GM20431 (cell line): ENCODE measurements around the gene NELFCD.
"Not testable (repeated sequence)": the region's sequence is repeated elsewhere in the genome, so short reads cannot be mapped to it uniquely, and the experiment has no call there.

ENCODE experiments used
- in situ Hi-C: fragments of 300-500 bp; cut with MseI, MboI; formaldehyde crosslinking; loops from one replicate; pipeline ENCODE4 v1.15.0; 2020; ENCODE audit warnings: low sequenced_read_pairs; ENCODE audit not compliant: unreplicated experiment

NELFCD gene

DNA sequence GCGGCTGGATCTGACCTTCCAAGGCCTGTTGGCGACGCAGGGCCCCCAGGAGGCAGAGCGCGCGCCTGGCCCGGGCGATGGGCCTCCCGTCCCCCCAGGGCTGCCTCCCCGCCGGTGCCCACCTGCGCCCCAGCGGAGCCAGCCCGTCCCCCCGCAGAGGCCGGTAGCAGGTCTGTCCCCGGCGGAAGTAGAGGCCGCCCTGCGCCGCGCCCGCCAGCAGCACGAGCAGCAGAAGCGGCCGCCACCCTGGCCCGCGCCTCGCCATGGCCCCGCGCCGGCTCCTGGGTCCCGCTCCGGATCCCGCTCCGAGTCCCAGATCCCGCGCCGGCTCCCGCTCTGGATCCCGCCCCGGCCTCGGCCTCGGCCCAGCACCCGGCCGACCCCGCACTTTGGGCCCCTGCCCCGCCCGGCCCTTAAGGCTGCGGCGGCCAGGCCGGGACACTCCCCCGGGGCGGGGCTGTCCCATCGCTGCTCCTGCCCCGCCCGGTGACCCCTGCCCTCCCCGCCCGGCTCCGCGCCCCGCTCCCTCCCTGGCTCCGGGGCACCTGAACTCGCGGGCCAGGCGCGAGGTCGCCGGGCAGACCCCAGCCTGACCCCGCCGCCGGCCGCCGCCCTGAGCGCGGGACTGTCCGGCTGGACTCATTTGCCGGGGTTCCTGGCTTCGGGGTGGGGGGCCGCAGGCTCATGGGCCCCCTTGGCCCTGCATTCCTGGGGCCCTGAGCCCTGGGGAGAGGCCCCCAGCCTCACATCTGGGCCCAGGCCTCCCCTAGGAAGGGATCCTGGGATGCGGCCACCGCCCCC is 26.0 kb downstream of the NELFCD start, which contains the start of gene CTSZ:
TSS of gene CTSZ (minus strand) at position 391 of the 801 bp plus-strand sequence. CDS start at position 265, 126 bp downstream.
- in situ Hi-C loops: no loop called here

DNA sequence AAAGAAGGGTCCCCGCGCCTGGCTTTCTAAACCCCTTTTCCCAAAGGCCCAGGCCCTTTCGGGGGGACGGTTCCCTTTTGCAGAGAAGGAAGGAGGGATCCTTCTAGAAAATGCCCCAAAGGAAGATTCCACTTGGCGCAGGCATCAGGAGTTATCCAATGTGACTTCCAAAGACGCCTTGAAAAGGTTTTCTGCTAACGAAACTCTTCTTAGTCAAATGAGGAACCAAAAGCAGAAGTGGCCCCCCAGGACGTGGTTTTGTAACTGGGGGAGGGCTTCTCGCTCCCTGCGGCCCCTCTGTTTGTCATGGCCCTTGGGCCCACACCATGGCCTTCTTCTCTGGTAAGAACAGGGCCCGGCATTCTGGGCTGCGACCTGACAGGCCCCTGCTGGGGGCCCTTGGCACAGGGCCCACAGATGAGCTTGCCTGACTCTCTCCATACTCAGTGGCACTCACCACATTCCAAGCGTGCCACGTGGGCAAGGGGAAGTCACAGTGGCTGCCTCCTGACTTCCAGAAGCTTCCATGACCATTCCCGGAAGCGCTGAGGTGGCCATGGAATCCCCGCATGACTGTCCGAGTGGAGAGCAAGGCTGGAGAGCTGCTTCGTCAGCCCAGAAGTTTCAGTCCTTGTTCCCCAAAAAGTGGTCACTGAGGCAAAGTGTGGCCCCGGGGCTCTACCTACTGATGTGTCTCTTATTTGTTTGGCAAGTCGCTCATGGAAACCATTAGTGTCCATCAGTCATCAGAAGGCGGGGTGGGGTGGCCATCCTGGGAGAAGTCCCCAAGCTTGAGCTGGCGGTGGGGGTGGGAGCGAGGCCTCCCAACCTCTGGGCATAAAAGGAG is 26.8 kb downstream of the NELFCD start:
- in situ Hi-C loops: no loop called here

DNA sequence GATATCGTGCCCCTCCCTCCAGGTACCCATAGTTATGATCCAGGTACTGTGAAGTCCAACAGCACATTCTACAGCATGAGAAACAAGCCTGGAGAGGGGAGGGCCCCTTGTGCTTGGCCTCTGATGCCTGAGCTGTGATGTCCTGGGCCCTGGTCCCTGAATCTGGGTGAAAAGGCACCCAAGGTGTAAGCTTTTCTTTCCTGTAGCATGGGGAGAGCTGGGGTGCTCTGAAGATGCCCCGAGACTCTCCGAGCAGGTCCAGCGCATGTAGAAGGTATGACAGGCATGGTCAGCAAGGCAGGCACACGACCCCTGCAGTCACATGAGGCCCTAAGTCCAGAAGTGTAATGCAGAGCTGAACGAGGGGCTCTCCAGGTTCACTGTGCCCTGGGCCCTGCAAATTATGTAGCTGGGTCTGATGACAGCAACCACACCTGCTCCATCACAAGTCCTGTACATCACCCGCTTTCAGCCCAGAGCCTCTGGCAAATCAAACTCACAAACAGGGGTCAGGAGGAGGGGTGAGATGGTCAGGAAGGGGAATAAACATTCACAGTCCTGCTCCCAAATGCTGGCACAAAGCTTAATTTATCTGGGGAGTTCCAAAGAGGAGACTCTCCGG is 27.8 kb downstream of the NELFCD start:
- in situ Hi-C loops: no loop called here

DNA sequence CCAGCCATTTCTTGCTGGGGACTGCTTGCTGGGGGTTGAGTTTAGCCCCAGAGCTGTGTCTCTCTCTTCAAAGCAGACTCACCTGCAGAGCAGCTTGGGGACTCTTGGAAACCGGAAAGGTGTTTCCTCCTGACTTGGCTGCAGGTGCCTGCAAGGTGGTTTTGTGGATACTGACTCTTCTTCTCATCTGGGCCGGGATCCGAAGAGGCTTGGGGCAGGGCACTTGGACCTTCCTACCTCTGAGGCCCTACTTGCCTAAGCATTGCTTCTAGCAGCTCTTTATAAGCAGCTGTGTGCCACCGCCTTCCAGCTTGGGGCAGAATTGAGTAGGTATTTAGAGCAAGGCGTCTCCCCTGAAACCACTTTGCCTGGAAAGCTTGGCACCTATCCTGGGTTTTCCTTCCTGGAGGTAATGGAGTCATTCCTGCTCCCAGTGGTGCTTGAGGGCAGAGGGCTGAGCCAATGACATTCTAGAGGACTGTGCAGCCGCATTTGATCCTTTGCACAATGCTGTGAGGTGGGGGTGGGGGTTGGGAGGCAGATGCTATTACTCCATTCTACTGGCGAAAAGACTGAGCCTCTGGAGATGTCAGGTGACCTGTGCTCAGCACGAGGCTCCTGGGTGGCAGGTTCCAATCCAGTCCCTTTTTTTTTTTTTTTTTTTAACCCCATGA is 29.4 kb downstream of the NELFCD start:
- in situ Hi-C loops: no loop called here

DNA sequence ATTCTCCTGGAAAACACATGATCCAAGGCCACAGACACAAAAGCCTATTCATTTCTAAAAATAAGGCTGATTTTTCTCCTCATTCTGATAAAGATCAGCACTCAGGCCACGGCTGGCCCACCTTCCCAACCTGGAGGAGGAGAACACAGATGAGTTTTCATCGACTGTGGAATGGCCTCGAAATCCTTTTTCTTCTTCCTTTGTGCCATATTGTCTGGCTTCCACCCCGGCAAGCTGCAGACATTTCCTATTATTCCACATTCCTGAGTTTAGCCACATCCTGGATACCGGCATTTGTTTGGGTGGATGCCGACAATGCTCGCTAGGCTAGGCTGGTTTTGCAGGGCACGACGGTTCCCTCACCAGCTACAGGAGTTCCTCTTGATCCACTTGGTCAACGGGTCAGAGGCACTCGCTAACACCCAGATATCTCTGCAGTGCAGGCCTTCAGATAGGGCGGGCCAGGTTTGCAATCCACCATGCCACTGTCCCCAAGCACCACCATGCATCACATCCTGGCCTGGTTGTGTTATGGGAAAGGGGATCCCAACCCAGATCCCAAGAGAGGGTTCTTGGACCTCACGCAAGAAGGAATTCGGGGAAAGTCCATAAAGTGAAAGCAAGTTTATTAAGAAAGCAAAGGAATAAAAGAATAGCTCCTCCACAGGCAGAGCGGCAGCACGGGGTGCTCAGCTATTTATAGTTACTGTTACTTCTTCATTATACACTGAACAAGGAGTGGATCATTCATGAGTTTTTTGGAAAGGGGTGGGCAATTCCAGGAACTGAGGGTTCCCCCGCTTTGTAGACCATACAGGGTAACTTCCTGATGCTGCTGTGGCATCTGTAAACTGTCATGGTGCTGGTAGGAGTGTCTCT is 30.2 kb downstream of the NELFCD start:
- in situ Hi-C loops: no loop called here

DNA sequence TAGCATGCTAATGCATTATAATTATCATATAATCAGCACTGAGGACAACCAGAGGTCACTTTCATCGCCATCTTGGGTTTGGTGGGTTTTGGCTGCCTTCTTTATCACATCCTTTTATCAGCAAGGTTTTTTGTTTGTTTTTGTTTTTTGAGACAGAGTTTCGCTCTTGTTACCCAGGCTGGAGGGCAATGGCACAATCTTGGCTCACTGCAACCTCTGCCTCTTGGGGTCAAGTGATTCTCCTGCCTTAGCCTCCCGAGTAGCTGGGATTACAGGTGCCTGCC is 30.8 kb downstream of the NELFCD start:
- in situ Hi-C loops: not testable (repeated sequence)

DNA sequence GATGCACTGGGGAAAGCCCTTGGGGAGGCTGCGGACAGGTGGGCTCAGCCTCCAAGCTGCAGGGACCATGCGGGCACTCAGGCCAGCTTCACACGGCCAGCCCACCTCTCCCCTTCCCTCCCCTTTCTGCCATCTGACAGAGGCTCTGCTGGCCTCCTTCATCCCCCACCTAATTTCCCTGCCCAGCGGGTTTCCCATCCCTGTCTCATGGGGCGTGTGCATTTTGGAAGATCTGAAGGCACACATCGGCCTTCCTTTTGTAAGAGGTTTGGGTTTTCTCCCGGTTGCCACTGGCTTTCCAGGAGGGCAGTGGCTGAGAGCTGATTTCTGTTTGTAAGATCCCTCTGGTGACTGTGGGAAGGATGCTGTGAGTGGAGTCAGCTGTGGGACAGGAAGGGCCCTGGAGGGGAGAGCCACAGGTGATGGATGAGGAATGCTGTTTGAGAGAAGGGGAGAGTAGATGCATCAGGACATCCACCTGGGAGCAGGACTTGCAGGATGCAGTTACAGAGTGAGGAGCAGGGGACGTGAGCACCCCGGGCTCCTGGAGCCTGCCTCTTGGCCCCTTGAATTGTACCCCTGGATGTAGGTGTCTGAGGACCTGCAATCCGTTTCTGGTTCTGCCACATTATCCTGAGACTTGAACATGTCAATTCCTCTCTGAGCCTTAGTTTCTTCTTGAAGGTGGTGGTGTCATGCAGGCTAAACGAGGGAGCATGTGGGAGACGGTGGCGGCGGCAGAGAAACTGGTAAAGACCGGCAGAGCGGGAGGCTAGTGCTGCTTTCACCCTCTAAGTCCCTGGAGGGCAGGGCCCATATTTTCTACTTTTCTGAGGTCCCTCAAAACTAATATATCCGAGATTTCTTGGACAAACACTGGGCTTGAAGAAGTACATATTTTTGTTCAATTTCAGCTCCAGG is 32.2 kb downstream of the NELFCD start:
- in situ Hi-C loops: no loop called here

DNA sequence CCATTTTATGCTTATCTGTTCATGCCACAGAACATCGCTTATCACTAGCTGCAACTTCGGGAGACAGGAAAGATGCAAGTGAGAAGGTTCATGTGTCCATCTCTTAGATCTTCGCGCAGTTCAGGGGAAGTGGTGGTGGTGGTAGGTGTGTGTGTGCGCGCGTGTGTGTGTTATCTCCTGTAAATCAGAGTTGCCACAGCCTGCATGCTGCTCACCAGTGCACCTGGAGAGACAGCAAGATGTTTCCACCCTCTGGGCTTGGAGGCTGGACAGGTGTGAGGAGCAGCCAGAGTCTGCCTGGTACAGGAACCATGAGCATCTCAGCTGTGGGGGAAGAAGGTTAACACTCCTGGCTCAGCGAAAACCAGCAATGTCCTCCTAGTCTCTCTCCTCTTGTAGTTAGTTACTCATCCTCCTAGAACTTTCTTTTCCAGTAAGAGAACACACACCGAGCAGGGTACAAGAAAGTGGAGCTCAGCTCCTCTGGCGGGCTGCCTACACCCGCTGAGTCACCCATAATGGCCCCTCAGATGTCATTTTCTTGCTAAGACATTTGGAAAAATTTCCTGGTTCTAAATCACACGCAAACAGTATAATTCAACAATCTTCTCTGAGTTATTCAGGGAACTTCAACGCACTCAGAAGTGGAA is 33.0 kb downstream of the NELFCD start:
- in situ Hi-C loops: no loop called here

DNA sequence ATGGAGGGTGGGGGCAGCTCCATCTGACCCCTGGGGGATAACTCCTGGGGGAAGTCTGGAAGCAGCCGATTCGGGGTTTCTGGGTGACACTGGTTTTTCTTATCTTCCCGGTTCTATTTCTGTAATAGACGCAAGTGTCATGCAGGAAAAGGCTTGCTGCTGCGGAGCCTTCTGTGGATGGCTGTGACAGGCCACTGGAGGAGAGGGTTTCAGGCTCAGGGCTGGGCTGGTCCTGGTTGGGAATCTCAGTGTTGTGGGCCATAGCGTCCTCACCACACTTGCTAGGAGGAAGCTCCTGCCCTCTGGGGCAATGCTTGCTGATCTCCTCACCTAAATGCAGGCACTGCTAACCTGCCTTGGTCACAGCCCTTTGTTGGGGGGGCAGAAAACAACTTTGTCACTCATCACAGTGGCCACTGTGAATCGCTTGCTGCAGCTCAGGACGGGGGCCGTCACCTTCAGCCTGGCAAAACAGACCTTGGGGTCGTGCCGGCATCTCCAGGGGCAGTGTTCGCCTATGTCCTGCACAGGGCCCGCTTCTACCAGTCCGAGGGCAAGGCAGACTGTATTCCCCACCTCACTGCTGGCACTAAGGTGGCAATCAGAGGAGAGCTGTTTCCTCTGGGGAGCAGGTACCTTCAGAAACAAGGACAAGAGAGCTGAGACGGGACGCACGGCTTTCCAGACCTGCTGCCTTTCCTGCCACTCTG is 33.8 kb downstream of the NELFCD start:
- in situ Hi-C loops: no loop called here

DNA sequence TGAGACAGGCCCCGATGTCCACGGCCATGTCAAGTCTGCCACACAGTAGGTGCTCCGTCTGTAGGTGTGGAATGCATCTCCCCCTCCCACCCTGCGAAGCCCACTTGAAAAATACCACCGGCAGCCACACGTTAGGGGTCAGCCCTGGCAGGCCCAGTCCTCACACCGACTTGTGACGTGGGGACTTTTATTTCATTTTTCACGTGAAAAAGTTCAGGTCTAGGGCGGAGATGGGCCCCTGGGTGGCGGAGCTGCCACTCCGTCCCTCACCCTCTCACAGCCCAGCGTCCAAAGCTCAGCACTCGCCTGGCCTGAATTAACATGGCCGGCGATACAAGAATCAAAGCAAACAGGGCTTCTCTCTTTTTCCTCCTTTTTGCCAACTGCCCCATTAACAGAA is 34.4 kb downstream of the NELFCD start:
- in situ Hi-C loops: no loop called here

DNA sequence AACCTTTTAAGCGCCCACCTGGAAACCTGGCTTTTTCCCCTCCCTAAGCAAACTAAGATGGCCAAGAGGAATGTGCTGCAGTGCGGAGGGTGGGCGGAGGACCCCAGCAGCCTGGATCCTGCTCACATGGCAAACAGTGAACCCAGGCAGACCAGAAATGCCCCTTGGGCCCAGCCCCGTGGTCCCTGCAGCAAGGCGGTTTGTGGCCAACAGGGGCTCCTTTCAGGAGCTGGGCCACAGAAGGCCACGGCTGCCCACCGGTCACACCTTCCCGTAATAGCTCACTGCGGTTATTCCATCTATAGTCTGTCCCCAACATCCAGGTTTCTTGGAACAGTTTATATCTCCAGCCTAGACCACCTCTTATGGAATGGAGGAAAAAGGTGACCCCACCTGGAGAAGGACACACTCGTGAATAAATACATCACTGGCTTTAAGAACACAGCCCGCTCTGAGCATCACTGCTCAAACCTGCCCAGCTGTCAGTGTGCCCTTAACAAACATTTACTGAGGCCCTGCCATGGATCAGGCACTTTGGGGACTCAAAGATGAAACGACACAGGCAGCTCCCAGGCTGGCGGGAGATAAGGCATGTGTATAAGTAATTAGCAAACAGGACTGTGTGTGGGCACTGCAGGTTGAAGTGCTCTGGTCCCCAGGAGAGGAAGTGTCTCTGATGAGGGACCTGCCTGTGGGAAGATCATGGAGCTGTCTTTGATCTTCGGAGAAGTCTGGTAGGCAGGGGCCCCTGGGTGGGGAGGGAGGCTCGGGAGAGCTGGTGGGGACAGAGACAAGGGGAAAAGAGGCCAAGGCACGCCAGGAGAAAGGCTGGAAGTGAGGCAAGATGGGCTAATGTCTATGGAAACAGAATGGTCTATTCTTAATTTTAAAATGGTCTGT is 35.0 kb downstream of the NELFCD start:
- in situ Hi-C loops: no loop called here

DNA sequence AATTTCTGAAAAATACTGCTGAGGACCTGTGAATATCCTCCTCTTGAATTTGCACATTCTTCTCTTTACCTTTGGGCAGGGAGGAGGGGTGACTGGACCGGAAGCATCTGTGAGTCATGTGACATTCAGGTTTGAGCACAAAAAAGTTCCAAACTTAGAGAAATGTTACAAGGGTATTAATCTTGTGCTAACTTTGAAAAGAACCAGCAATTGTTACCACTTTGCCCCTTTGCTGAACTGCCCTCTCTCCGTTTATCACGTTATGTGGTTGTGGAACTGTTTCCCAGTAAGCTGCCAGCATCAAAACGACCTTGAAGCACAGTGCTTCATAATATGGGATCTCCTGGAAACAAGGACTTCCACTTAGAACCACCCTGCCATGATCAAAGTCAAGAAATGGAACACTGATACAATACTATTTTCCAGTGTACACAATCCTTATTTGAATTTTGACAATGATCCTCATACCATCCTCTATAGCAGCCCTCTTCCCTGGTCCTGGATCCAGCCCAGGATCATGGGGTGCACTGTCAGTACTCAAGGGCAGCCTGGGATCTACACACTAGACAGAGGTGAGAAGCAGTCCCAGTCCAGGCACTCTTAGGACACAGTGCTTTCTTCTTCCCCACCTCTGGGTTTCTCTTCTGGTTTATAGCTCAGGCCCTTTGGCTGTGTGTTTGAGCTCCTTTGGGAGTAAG is 35.9 kb downstream of the NELFCD start:
- in situ Hi-C loops: no loop called here

DNA sequence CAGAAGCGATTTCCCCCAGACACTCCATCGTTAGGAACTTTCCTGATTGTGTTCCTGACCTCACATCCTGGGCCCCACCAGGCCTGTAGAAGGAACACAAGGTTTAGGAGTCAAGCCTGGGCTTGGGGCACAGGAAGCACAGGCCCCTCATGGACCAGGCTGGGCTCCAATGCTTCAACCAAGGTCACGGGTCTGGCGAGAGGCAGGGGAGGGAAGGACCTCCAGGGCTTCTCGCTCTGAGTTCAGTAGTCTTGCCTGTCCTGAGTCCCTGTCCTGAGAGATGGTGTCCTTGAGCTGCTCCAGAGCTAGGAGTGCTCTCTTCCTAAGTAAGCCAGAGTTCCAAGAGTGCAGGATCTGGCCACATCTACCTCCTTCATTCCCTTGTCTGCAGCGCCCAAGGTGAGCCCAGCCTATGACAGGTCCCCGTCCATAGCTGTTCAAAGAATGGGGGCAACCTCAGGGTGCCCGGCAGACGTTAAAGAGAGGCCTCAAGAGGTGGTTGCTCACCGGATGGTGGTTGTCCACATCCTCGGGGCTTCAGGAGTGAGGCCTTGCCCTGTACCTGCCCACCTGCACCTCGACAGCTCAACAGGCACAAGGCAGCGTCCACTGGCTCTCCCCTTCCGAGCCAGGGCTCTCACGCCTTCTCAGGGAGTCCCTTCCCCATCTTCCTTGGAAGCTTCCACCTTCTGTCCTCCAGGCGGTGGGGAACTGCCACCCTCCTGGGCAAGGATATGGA is 36.6 kb downstream of the NELFCD start:
- in situ Hi-C loops: no loop called here

DNA sequence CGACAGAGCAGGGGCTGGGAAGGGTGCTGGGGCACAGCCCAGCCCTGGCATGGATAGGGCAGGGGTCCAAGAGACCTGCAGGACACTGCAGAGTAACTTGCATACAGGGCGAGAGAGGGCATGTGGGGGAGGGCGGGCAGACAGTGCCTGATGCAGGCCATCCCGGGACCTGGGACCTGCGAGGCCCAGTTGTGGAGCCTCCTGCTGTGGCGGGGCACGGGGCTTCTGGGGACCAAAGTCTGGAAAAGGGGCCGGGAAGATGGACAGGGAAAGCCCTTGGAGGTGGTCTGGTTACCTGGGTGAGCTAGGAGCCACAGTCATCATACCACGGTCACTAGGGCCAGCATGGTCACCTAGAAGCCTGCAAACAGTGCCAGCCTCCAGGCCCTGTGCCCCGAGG is 37.8 kb downstream of the NELFCD start:
- in situ Hi-C loops: no loop called here

DNA sequence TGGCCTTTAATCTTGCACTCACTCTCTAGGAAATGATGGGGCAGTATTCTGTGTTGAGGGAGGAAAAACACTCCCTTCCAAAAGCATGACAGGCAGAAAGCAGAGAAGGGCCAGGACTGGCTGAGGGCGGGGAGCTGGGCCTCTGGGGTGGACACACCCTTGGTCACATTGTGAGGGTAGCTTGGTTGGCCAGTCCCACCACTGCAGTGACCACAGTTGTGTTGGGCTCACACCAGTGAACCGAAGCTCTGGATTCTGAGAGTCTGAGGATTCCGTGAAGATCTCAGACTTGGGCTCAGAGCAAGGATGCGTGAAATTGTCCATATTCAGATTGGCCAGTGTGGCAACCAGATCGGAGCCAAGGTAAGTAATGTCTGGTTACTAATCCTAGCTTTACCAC is 38.2 kb downstream of the NELFCD start, which contains the start of gene TUBB1:
TSS of gene TUBB1 (plus strand) at position 213 of the 400 bp plus-strand sequence. CDS start at position 307, 94 bp downstream.
- in situ Hi-C loops: no loop called here
